ENCODE data around the gene RHOA. TPM values are rescaled to one million over a fixed set of nuclear protein-coding genes. Genes with fewer than 3 reads are reported as not detected.

The RHOA gene
- total and polyA plus RNA-seq, 2 of the 13 experiments (the other 11 are each of a cell fraction or from before 2014, with no cell fraction given) = 131 to 177 TPM

DNA sequence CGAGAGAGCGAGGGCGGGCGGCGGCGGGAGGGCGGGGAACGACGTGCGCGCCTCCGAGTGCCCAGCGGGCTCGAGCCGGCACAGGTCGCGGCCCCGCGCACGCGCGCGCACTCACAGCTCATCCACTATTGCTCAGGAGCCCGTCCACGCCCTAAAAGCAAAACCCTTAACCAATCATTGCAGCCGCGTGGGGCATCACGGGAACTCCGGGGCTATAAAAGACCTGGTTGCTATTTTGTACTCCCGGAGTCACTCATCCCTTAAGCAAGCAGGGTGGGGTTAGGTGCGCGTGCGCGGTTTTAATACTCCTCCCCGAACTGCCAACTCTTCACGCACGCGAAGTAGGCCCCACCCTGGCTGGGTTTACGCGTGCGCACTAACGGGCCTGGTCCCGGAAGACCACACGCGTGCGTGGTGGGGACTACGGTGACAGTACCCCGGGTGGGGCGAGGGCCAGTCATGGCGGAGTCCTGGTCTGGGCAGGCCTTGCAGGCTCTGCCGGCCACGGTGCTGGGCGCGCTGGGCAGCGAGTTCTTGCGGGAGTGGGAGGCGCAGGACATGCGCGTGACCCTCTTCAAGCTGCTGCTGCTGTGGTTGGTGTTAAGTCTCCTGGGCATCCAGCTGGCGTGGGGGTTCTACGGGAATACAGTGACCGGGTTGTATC is at the start of gene RHOA, which contains the start of gene TCTA (continued):
- TF ChIP-seq KAT2B (IDR thresholded peaks at IDR 0.05; ENCODE audit: borderline replicate concordance, low read depth, low read length) = no peak
- TF ChIP-seq, protein P1, sequence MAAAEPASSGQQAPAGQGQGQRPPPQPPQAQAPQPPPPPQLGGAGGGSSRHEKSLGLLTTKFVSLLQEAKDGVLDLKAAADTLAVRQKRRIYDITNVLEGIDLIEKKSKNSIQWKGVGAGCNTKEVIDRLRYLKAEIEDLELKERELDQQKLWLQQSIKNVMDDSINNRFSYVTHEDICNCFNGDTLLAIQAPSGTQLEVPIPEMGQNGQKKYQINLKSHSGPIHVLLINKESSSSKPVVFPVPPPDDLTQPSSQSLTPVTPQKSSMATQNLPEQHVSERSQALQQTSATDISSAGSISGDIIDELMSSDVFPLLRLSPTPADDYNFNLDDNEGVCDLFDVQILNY (CRISPR knock-in tag; conservative IDR thresholded peaks at IDR 0.05) = peak; percentile 30; the same call in 1 of the 2 replicates
- TF ChIP-seq MNT (IDR thresholded peaks at IDR 0.05) = peak; percentile 72
- no peak for TF ChIP-seq ZNF296 (CRISPR knock-in tag; conservative IDR thresholded peaks at IDR 0.05)
- peak; percentile 76; the same call in 1 of the 2 replicates for TF ChIP-seq ZNF354B (CRISPR knock-in tag; IDR thresholded peaks at IDR 0.05)
- TF ChIP-seq PBX3 (CRISPR knock-in tag; IDR thresholded peaks at IDR 0.05; ENCODE audit: borderline replicate concordance) = no peak
- TF ChIP-seq, protein P2, sequence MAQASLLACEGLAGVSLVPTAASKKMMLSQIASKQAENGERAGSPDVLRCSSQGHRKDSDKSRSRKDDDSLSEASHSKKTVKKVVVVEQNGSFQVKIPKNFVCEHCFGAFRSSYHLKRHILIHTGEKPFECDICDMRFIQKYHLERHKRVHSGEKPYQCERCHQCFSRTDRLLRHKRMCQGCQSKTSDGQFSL (CRISPR knock-in tag; IDR thresholded peaks at IDR 0.05) = no peak
- TF ChIP-seq TEAD3 (CRISPR knock-in tag; optimal IDR thresholded peaks at IDR 0.05; ENCODE audit: borderline replicate concordance) = peak; percentile 60
- peak; percentile 64; the same call in 1 of the 2 replicates for TF ChIP-seq ARID5B (CRISPR knock-in tag; IDR thresholded peaks at IDR 0.05)
- TF ChIP-seq NBN (conservative IDR thresholded peaks at IDR 0.05) = no peak
- no peak for TF ChIP-seq MAF1 (CRISPR knock-in tag; IDR thresholded peaks at IDR 0.05; ENCODE audit: borderline replicate concordance)
- peak; percentile 82; the same call in 1 of the 2 replicates for TF ChIP-seq ZNF205 (CRISPR knock-in tag; IDR thresholded peaks at IDR 0.05)
- no peak for TF ChIP-seq ZNF780A (CRISPR knock-in tag; IDR thresholded peaks at IDR 0.05)
- TF ChIP-seq, protein P3, sequence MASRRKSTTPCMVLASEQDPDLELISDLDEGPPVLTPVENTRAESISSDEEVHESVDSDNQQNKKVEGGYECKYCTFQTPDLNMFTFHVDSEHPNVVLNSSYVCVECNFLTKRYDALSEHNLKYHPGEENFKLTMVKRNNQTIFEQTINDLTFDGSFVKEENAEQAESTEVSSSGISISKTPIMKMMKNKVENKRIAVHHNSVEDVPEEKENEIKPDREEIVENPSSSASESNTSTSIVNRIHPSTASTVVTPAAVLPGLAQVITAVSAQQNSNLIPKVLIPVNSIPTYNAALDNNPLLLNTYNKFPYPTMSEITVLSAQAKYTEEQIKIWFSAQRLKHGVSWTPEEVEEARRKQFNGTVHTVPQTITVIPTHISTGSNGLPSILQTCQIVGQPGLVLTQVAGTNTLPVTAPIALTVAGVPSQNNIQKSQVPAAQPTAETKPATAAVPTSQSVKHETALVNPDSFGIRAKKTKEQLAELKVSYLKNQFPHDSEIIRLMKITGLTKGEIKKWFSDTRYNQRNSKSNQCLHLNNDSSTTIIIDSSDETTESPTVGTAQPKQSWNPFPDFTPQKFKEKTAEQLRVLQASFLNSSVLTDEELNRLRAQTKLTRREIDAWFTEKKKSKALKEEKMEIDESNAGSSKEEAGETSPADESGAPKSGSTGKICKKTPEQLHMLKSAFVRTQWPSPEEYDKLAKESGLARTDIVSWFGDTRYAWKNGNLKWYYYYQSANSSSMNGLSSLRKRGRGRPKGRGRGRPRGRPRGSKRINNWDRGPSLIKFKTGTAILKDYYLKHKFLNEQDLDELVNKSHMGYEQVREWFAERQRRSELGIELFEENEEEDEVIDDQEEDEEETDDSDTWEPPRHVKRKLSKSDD (CRISPR knock-in tag; IDR thresholded peaks at IDR 0.05; ENCODE audit: low read depth) = peak; percentile 69; the same call in 1 of the 2 replicates
- TF ChIP-seq GABPB1 (CRISPR knock-in tag; IDR thresholded peaks at IDR 0.05) = peak; percentile 79
- TF ChIP-seq IRX3 (CRISPR knock-in tag; IDR thresholded peaks at IDR 0.05; ENCODE audit: borderline replicate concordance, low read depth) = peak; percentile 83
- no peak for TF ChIP-seq ZNF12 (CRISPR knock-in tag; IDR thresholded peaks at IDR 0.05)
- no peak for TF ChIP-seq EEA1 (CRISPR knock-in tag; IDR thresholded peaks at IDR 0.05; ENCODE audit: borderline replicate concordance)
